H1 (cell line): ENCODE results near the gene AMOTL2. TPM values are rescaled to one million over a fixed set of nuclear protein-coding genes. Genes with fewer than 3 reads are reported as not detected.

Experiments
- CBX8 ChIP-seq: fragments of 300-800, 300-1000 bp; sonication (generic); IDR thresholded peaks from 2 replicates; pipeline ENCODE4 v1.7.1; 2016; ENCODE audit warnings: low read depth, low read length, borderline replicate concordance
- POLR2AphosphoS5 ChIP-seq: IDR thresholded peaks from 2 replicates; pipeline ENCODE4 v1.6.1; 2011; ENCODE audit warnings: low read depth, low read length
- SIN3A ChIP-seq, 2 experiments: IDR thresholded peaks in 1 of 2; conservative IDR thresholded peaks in 1 of 2; 2 replicates each; pipeline ENCODE4 v1.6.1; 2011 to 2012; ENCODE audit warnings: low read length in 2 of 2, improper control_type of control experiment in 1 of 2, low read depth in 1 of 2, mild to moderate bottlenecking in 1 of 2
- polyA plus RNA-seq, 7 experiments: library from polyadenylated mRNA; depleted of rRNA in 3 of 7; stranded (reverse) in 5 of 7; unstranded in 2 of 7; fragments of >200 nt in 5 of 7; fragments of 200-250 nt in 2 of 7; gene quantifications; 1 replicate in 5 of 7; 2 replicates in 1 of 7; 4 replicates in 1 of 7; pipeline versions ENCODE4 v1.2.1 to v1.2.3, GENCODE V29; 2011 to 2013; ENCODE audit warnings: missing spikeins in 2 of 7, mixed read lengths in 2 of 7
- total RNA-seq: library from RNA; stranded (reverse); fragmentation: NEBNext Ultra II Directional; extraction: Animal tissue kit (Norgen Biotek cat#: 25700); gene quantifications from 2 replicates; pipeline ENCODE4 v1.2.1, GENCODE V29; 2021

Gene AMOTL2
- total and polyA plus RNA-seq, 2 of the 8 experiments (the other 6 are each of a cell fraction or from before 2014, with no cell fraction given) = 19.0 to 63.7 TPM

DNA sequence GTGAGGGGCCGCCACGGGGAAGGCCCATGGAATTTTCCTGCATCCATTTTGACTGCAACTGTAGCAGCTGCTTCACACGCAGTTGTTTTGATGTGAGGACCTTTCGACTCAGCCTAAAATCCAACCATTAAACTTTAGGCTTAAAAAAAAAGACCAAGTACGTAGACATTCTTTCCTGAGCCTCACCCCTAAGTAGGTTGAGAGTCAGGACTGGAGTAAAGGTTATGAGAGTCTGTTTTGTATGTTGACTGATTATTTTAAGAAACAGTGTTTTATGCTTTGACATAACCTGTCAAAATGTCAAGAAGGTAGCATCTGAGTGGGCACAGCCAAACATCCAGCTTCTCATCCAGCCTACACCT, 45.7 kb upstream of the AMOTL2 start (continued):
- TF ChIP-seq CBX8 (no peak), POLR2AphosphoS5 (no peak), SIN3A (conservative IDR thresholded peaks at IDR 0.05 in 1 of 2, IDR thresholded peaks at IDR 0.05 in 1 of 2; ENCODE audit: low read depth in 1 of 2, low read length in 2 of 2) (no peak)
